HCT116 (cell line): ENCODE results near the gene SPOP. TPM values are rescaled to one million over a fixed set of nuclear protein-coding genes. Genes with fewer than 3 reads are reported as not detected.

Source experiments
- ATAC-seq: fragments of 200-7000 bp; cut with Tn5 transposase; 2 replicates; pipeline ENCODE4 v1.9.1; 2020; ENCODE audit warnings: mild to moderate bottlenecking, moderate library complexity
- BruUV-seq: library from RNA; stranded (reverse); fragments of 400-500 nt; replicated peaks from 2 replicates; lab custom pipeline; 2021; lab: Mats Ljungman, UMichigan
- CTCF ChIA-PET: fragments of 300-600 bp; sonication (Branson Sonifier 250); formaldehyde crosslinking; loops from one replicate; lab custom pipeline; 2021; ENCODE audit warnings: antibody characterized with exemption; lab: Charles Lee
- POLR2A ChIA-PET: fragments of 300-600, 350-600 bp; sonication (Branson Sonifier 250); formaldehyde crosslinking; loops from one replicate; lab custom pipeline; 2021; ENCODE audit warnings: antibody characterized with exemption; lab: Charles Lee
- RAD21 ChIA-PET, 2 experiments: fragments of 300-600 bp; sonication (Branson Sonifier 250); formaldehyde crosslinking; loops; one replicate each; lab custom pipeline; 2023; ENCODE audit warnings: low total read pairs in 2 of 2; ENCODE audit not compliant: uncharacterized antibody in 2 of 2, unreplicated experiment in 2 of 2, low non-redundant PET in 1 of 2; lab: Charles Lee
- DNase-seq: peaks from one replicate; pipeline ENCODE4 v3.0.0-alpha.2; 2010; ENCODE audit warnings: low read depth, low spot score
- H2AFZ ChIP-seq: fragments of 200-600 bp; shearing (Covaris generic), sonication (generic); 2 replicates; pipeline ENCODE4 v1.6.1; 2017; ENCODE audit warnings: low read depth, mixed run types, mixed read lengths, antibody characterized with exemption, low read length; ENCODE audit not compliant: poor library complexity, severe bottlenecking
- H3K27ac ChIP-seq: 2 replicates; pipeline ENCODE4 v1.5.1; 2012; ENCODE audit warnings: low read depth, low read length
- H3K27me3 ChIP-seq: fragments of 200-600 bp; sonication (generic); 2 replicates; pipeline ENCODE4 v1.6.1; 2016; ENCODE audit warnings: mixed run types, low read length, mixed read lengths; ENCODE audit not compliant: insufficient read depth
- H3K36me3 ChIP-seq, 2 experiments: fragments of 200-500 bp in 1 of 2; fragments of 200-600 bp in 1 of 2; sonication (Bioruptor generic) in 1 of 2; sonication (generic) in 1 of 2; 2 replicates each; pipeline versions ENCODE4 v1.5.1 to v1.6.1; 2014 to 2016; ENCODE audit warnings: low read length in 2 of 2, inconsistent platforms in 1 of 2, mixed read lengths in 1 of 2, mixed run types in 1 of 2; ENCODE audit not compliant: insufficient read depth in 2 of 2, control insufficient read depth in 1 of 2
- H3K4me1 ChIP-seq, 2 experiments: fragments of 200-600 bp in 1 of 2; sonication (generic) in 1 of 2; 2 replicates each; pipeline versions ENCODE4 v1.5.1 to v1.6.1; 2012 to 2017; ENCODE audit warnings: low read length in 2 of 2, inconsistent platforms in 1 of 2, mild to moderate bottlenecking in 1 of 2, mixed read lengths in 1 of 2, mixed run types in 1 of 2, moderate library complexity in 1 of 2; ENCODE audit not compliant: insufficient read depth in 2 of 2, control insufficient read depth in 1 of 2
- H3K4me2 ChIP-seq: fragments of 200-600 bp; sonication (generic); 2 replicates; pipeline ENCODE4 v1.6.1; 2017; ENCODE audit warnings: mixed run types, low read length, mixed read lengths
- H3K4me3 ChIP-seq, 2 experiments: fragments of 200-600 bp in 1 of 2; sonication (generic) in 1 of 2; replicated peaks in 1 of 2; 2 replicates each; pipeline ENCODE4 v1.5.1; 2011 to 2016; ENCODE audit warnings: low read length in 2 of 2, control low read depth in 1 of 2, low read depth in 1 of 2, mild to moderate bottlenecking in 1 of 2, mixed read lengths in 1 of 2, mixed run types in 1 of 2
- H3K79me2 ChIP-seq: fragments of 200-600 bp; sonication (generic); 2 replicates; pipeline ENCODE4 v1.6.1; 2017; ENCODE audit warnings: mild to moderate bottlenecking, mixed run types, low read length, moderate library complexity, mixed read lengths; ENCODE audit not compliant: insufficient read depth
- H3K9ac ChIP-seq: fragments of 200-600 bp; sonication (generic); 2 replicates; pipeline ENCODE4 v1.6.1; 2016; ENCODE audit warnings: low read length, mixed read lengths
- H3K9me2 ChIP-seq: fragments of 200-600 bp; sonication (generic), shearing (Covaris generic); 2 replicates; pipeline ENCODE4 v1.6.1; 2017; ENCODE audit warnings: mixed run types, mild to moderate bottlenecking, moderate library complexity; ENCODE audit not compliant: insufficient read depth
- H3K9me3 ChIP-seq, 2 experiments: fragments of 200-500 bp in 1 of 2; fragments of 200-600 bp in 1 of 2; sonication (Bioruptor generic) in 1 of 2; sonication (generic) in 1 of 2; 2 replicates each; pipeline ENCODE4 v1.6.1; 2014 to 2017; ENCODE audit warnings: low read length in 2 of 2, mixed read lengths in 2 of 2, inconsistent platforms in 1 of 2, low read depth in 1 of 2, mild to moderate bottlenecking in 1 of 2, mixed run types in 1 of 2, moderate library complexity in 1 of 2; ENCODE audit not compliant: control insufficient read depth in 1 of 2, insufficient read depth in 1 of 2
- H4K20me1 ChIP-seq: fragments of 200-600 bp; sonication (generic), shearing (Covaris generic); 2 replicates; pipeline ENCODE4 v1.6.1; 2017; ENCODE audit warnings: mixed run types, mild to moderate bottlenecking, moderate library complexity; ENCODE audit not compliant: insufficient read depth
- CBX3 ChIP-seq: IDR thresholded peaks from 2 replicates; pipeline ENCODE4 v1.6.1; 2012; ENCODE audit warnings: low read depth
- EGR1 ChIP-seq: IDR thresholded peaks from 2 replicates; pipeline ENCODE4 v1.6.1; 2012; ENCODE audit warnings: low read depth
- EZH2 ChIP-seq: fragments of 200-600 bp; sonication (generic); IDR thresholded peaks from 2 replicates; pipeline ENCODE4 v1.6.1; 2017; ENCODE audit warnings: antibody characterized with exemption, mixed run types
- FOSL1 ChIP-seq: IDR thresholded peaks from 2 replicates; pipeline ENCODE4 v1.6.1; 2012; ENCODE audit warnings: low read depth
- JUND ChIP-seq: IDR thresholded peaks from 2 replicates; pipeline ENCODE4 v1.6.1; 2012
- POLR2A ChIP-seq: IDR thresholded peaks from 2 replicates; pipeline ENCODE4 v1.7.0; 2011; ENCODE audit warnings: borderline replicate concordance; ENCODE audit not compliant: insufficient read depth, insufficient read length; ENCODE audit errors: extremely low read depth
- RAD21 ChIP-seq: IDR thresholded peaks from 2 replicates; pipeline ENCODE4 v1.6.1; 2012; ENCODE audit warnings: low read depth, mild to moderate bottlenecking
- SP1 ChIP-seq: IDR thresholded peaks from 2 replicates; pipeline ENCODE4 v1.6.1; 2012; ENCODE audit warnings: low read depth
- TCF7L2 ChIP-seq: IDR thresholded peaks from 2 replicates; pipeline ENCODE4 v1.7.0; 2011; ENCODE audit warnings: borderline replicate concordance, inconsistent platforms; ENCODE audit not compliant: insufficient read depth, insufficient read length; ENCODE audit errors: extremely low read depth
- YY1 ChIP-seq: IDR thresholded peaks from 2 replicates; pipeline ENCODE4 v1.6.1; 2011; ENCODE audit warnings: low read length, low read depth, moderate library complexity, mild to moderate bottlenecking; ENCODE audit not compliant: insufficient replicate concordance; ENCODE audit errors: extremely low read depth
- intact Hi-C: fragments of 100-400 bp; cut with micrococcal nuclease; formaldehyde crosslinking; loops from 2 replicates; pipeline ENCODE4 v1.10.0; 2022
- total RNA-seq: library from RNA; stranded (reverse); gene quantifications from one replicate; pipeline ENCODE4 v1.2.1, GENCODE V29; 2021; ENCODE audit not compliant: unreplicated experiment
- TF ChIP-seq, protein P1 (sequence below): IDR thresholded peaks from 2 replicates; pipeline ENCODE4 v1.6.1; 2012
- TF ChIP-seq, protein P2 (sequence below): IDR thresholded peaks from 2 replicates; pipeline ENCODE4 v1.6.1; 2012; ENCODE audit warnings: low read depth
- TF ChIP-seq, protein P3 (sequence below): IDR thresholded peaks from 2 replicates; pipeline ENCODE4 v1.6.1; 2011; ENCODE audit warnings: mild to moderate bottlenecking, low read length, moderate library complexity; ENCODE audit not compliant: insufficient replicate concordance; ENCODE audit errors: extremely low read depth
- TF ChIP-seq, protein P4 (sequence below), 3 experiments: fragments of 200-600 bp in 1 of 3; sonication (generic) in 1 of 3; IDR thresholded peaks in 2 of 3; conservative IDR thresholded peaks in 1 of 3; 2 replicates each; pipeline ENCODE4 v1.5.1; 2012 to 2017; ENCODE audit warnings: low read depth in 2 of 3, low read length in 2 of 3, antibody characterized with exemption in 1 of 3, borderline replicate concordance in 1 of 3, control low read depth in 1 of 3, mild to moderate bottlenecking in 1 of 3, mixed read lengths in 1 of 3, mixed run types in 1 of 3, moderate library complexity in 1 of 3; ENCODE audit not compliant: insufficient read depth in 1 of 3

The SPOP gene
- total RNA-seq, 1 experiment from 2014 or later: 85.1 TPM

- no TSS peak for BruUV-seq
Measured at GRCh38 chr17:49604314-49604869, 73.5 kb downstream of the SPOP start.

More at GRCh38 chr17:49604314-49604869, 73.5 kb downstream of the SPOP start:
- peaks cover 27 to 48% of the 10 kb centered on the region in 2 experiments for H3K36me3 ChIP-seq
- ChIA-PET RAD21 (no interaction called here), POLR2A (no interaction called here)
- H3K27ac ChIP-seq: no peak overlapping the region
- TF ChIP-seq, protein P1, sequence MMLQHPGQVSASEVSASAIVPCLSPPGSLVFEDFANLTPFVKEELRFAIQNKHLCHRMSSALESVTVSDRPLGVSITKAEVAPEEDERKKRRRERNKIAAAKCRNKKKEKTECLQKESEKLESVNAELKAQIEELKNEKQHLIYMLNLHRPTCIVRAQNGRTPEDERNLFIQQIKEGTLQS: no peak
- no peak for TF ChIP-seq EZH2
- TF ChIP-seq, protein P2, sequence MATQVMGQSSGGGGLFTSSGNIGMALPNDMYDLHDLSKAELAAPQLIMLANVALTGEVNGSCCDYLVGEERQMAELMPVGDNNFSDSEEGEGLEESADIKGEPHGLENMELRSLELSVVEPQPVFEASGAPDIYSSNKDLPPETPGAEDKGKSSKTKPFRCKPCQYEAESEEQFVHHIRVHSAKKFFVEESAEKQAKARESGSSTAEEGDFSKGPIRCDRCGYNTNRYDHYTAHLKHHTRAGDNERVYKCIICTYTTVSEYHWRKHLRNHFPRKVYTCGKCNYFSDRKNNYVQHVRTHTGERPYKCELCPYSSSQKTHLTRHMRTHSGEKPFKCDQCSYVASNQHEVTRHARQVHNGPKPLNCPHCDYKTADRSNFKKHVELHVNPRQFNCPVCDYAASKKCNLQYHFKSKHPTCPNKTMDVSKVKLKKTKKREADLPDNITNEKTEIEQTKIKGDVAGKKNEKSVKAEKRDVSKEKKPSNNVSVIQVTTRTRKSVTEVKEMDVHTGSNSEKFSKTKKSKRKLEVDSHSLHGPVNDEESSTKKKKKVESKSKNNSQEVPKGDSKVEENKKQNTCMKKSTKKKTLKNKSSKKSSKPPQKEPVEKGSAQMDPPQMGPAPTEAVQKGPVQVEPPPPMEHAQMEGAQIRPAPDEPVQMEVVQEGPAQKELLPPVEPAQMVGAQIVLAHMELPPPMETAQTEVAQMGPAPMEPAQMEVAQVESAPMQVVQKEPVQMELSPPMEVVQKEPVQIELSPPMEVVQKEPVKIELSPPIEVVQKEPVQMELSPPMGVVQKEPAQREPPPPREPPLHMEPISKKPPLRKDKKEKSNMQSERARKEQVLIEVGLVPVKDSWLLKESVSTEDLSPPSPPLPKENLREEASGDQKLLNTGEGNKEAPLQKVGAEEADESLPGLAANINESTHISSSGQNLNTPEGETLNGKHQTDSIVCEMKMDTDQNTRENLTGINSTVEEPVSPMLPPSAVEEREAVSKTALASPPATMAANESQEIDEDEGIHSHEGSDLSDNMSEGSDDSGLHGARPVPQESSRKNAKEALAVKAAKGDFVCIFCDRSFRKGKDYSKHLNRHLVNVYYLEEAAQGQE: no peak
- TF ChIP-seq POLR2A: no peak
- TF ChIP-seq, protein P3, sequence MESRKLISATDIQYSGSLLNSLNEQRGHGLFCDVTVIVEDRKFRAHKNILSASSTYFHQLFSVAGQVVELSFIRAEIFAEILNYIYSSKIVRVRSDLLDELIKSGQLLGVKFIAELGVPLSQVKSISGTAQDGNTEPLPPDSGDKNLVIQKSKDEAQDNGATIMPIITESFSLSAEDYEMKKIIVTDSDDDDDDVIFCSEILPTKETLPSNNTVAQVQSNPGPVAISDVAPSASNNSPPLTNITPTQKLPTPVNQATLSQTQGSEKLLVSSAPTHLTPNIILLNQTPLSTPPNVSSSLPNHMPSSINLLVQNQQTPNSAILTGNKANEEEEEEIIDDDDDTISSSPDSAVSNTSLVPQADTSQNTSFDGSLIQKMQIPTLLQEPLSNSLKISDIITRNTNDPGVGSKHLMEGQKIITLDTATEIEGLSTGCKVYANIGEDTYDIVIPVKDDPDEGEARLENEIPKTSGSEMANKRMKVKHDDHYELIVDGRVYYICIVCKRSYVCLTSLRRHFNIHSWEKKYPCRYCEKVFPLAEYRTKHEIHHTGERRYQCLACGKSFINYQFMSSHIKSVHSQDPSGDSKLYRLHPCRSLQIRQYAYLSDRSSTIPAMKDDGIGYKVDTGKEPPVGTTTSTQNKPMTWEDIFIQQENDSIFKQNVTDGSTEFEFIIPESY: no peak
- TF ChIP-seq SP1: no peak
- no peak for TF ChIP-seq TCF7L2
- no peak for TF ChIP-seq JUND
- no peak for TF ChIP-seq RAD21
- TF ChIP-seq YY1: no peak
- TF ChIP-seq EGR1: no peak
- TF ChIP-seq FOSL1: no peak
- TF ChIP-seq CBX3: no peak
- TF ChIP-seq, protein P4, sequence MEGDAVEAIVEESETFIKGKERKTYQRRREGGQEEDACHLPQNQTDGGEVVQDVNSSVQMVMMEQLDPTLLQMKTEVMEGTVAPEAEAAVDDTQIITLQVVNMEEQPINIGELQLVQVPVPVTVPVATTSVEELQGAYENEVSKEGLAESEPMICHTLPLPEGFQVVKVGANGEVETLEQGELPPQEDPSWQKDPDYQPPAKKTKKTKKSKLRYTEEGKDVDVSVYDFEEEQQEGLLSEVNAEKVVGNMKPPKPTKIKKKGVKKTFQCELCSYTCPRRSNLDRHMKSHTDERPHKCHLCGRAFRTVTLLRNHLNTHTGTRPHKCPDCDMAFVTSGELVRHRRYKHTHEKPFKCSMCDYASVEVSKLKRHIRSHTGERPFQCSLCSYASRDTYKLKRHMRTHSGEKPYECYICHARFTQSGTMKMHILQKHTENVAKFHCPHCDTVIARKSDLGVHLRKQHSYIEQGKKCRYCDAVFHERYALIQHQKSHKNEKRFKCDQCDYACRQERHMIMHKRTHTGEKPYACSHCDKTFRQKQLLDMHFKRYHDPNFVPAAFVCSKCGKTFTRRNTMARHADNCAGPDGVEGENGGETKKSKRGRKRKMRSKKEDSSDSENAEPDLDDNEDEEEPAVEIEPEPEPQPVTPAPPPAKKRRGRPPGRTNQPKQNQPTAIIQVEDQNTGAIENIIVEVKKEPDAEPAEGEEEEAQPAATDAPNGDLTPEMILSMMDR (IDR thresholded peaks at IDR 0.05 in 2 of 3, conservative IDR thresholded peaks at IDR 0.05 in 1 of 3; ENCODE audit: borderline replicate concordance in 1 of 3, insufficient read depth in 1 of 3, low read depth in 2 of 3, low read length in 2 of 3): no peak
- TF ChIP-seq, all 23 proteins: peak for 0
- ATAC-seq: no peak
- no peak overlapping the region for H3K4me3 ChIP-seq
- CTCF ChIA-PET: no interaction called here
- H3K79me2 ChIP-seq: no peaks in the 10 kb centered on the region
- no peaks in the 10 kb centered on the region for H3K27me3 ChIP-seq
- no peak overlapping the region for H2AFZ ChIP-seq
- H3K4me2 ChIP-seq: no peak overlapping the region
- DNase-seq: no peak
- intact Hi-C loops: no loop called here
- no peaks in the 10 kb centered on the region for H3K9me2 ChIP-seq
- no peaks in the 10 kb centered on the region for H3K4me1 ChIP-seq
- no peaks in the 10 kb centered on the region for H4K20me1 ChIP-seq
- no peak overlapping the region for H3K9ac ChIP-seq
- no peaks in the 10 kb centered on the region for H3K9me3 ChIP-seq
